OCI-LY7 (cell line): ENCODE results near the gene MEGF6. TPM values are rescaled to one million over a fixed set of nuclear protein-coding genes. Genes with fewer than 3 reads are reported as not detected.

Experiments
- BruUV-seq: library from RNA; stranded (reverse); fragments of 400-500 nt; replicated peaks from 2 replicates; lab custom pipeline; 2021; lab: Mats Ljungman, UMichigan
- CTCF ChIA-PET: fragments of 300-600 bp; sonication (Branson Sonifier 250); formaldehyde crosslinking; loops from one replicate; lab custom pipeline; 2022; ENCODE audit warnings: antibody characterized with exemption; ENCODE audit not compliant: unreplicated experiment; lab: Charles Lee
- POLR2A ChIA-PET: fragments of 300-600 bp; sonication (Branson Sonifier 250); formaldehyde crosslinking; loops from one replicate; lab custom pipeline; 2022; ENCODE audit warnings: antibody characterized with exemption; lab: Charles Lee
- DNase-seq: peaks from one replicate; pipeline ENCODE4 v3.0.0-alpha.2; 2015; ENCODE audit warnings: low spot score
- H2AFZ ChIP-seq: fragments of 200-600 bp; sonication (generic), shearing (Covaris generic); 2 replicates; pipeline ENCODE4 v1.6.1; 2014; ENCODE audit warnings: mild to moderate bottlenecking, antibody characterized with exemption, low read length, moderate library complexity
- H3K27ac ChIP-seq: fragments of 200-600 bp; sonication (generic); 2 replicates; pipeline ENCODE4 v1.5.1; 2014; ENCODE audit warnings: mixed run types, low read depth, mild to moderate bottlenecking, moderate library complexity, low read length, inconsistent platforms; ENCODE audit not compliant: poor library complexity, severe bottlenecking
- H3K36me3 ChIP-seq: fragments of 200-600 bp; sonication (generic); 2 replicates; pipeline ENCODE4 v1.6.1; 2014; ENCODE audit warnings: mild to moderate bottlenecking, antibody characterized with exemption, low read length, moderate library complexity, mixed read lengths; ENCODE audit not compliant: insufficient read depth
- H3K4me1 ChIP-seq: fragments of 200-600 bp; sonication (generic); 2 replicates; pipeline ENCODE4 v1.5.1; 2014; ENCODE audit warnings: mild to moderate bottlenecking, low read length; ENCODE audit not compliant: insufficient read depth, poor library complexity, severe bottlenecking
- H3K4me2 ChIP-seq: fragments of 200-600 bp; sonication (generic); 2 replicates; pipeline ENCODE4 v1.6.1; 2014; ENCODE audit warnings: mild to moderate bottlenecking, low read length
- H3K4me3 ChIP-seq: fragments of 200-600 bp; sonication (generic); 2 replicates; pipeline ENCODE4 v1.5.1; 2014; ENCODE audit warnings: mild to moderate bottlenecking, low read depth, low read length; ENCODE audit not compliant: poor library complexity, severe bottlenecking
- H3K79me2 ChIP-seq: fragments of 200-600 bp; sonication (generic); 2 replicates; pipeline ENCODE4 v1.6.1; 2016; ENCODE audit warnings: low read depth, mild to moderate bottlenecking, low read length, moderate library complexity, mixed read lengths; ENCODE audit not compliant: insufficient read depth
- H3K9me2 ChIP-seq: fragments of 200-600 bp; sonication (generic); 2 replicates; pipeline ENCODE4 v1.6.1; 2016; ENCODE audit warnings: mild to moderate bottlenecking, low read length, mixed read lengths; ENCODE audit not compliant: insufficient read depth
- H3K9me3 ChIP-seq: fragments of 200-600 bp; sonication (generic); 2 replicates; pipeline ENCODE4 v1.6.1; 2014; ENCODE audit warnings: mild to moderate bottlenecking, mixed run types, low read length, mixed read lengths
- H4K20me1 ChIP-seq: fragments of 200-600 bp; sonication (generic); 2 replicates; pipeline ENCODE4 v1.6.1; 2014; ENCODE audit warnings: mild to moderate bottlenecking, antibody characterized with exemption, low read length, moderate library complexity, mixed read lengths; ENCODE audit not compliant: insufficient read depth
- CTCF ChIP-seq: fragments of 200-600 bp; sonication (generic); conservative IDR thresholded peaks from 2 replicates; pipeline ENCODE4 v1.5.1; 2014; ENCODE audit warnings: mild to moderate bottlenecking, antibody characterized with exemption, low read length, moderate library complexity, mixed read lengths
- EZH2phosphoT487 ChIP-seq: fragments of 200-600 bp; sonication (generic); IDR thresholded peaks from 2 replicates; pipeline ENCODE4 v1.6.1; 2018; ENCODE audit warnings: low read depth, borderline replicate concordance, mild to moderate bottlenecking, mixed run types, antibody characterized with exemption, low read length, moderate library complexity, mixed read lengths
- intact Hi-C: fragments of 100-400 bp; cut with micrococcal nuclease; formaldehyde crosslinking; loops from one replicate; pipeline ENCODE4 v1.10.0; 2022; ENCODE audit not compliant: unreplicated experiment
- total RNA-seq, 2 experiments: library from RNA; depleted of rRNA in 1 of 2; stranded (reverse); fragments of >200 nt in 1 of 2; shearing (Covaris generic) in 1 of 2; gene quantifications; 2 replicates each; pipeline ENCODE4 v1.2.3, GENCODE V29; 2014 to 2022

Gene MEGF6
- total RNA-seq, 2 experiments from 2014 or later: 0.15 to 0.32 TPM

GRCh38 chr1:3472088-3472850 is 139.0 kb downstream of the MEGF6 start:
- Histone ChIP-seq H3K9me2 (no peaks in the 10 kb centered on the region), H3K36me3 (no peaks in the 10 kb centered on the region), H3K79me2 (no peaks in the 10 kb centered on the region), H3K4me3 (no peak overlapping the region), H4K20me1 (no peaks in the 10 kb centered on the region), H3K27ac (no peak overlapping the region), H3K4me2 (no peak overlapping the region), H3K9me3 (no peaks in the 10 kb centered on the region), H2AFZ (no peak overlapping the region), H3K4me1 (no peaks in the 10 kb centered on the region)
- BruUV-seq: no TSS peak
- ChIA-PET CTCF (no interaction called here), POLR2A (no interaction called here)
- no peak for TF ChIP-seq EZH2phosphoT487
- no peak for TF ChIP-seq CTCF
- DNase-seq: no peak
- intact Hi-C loops: no loop called here

GRCh38 chr1:3471356-3472087 is 139.8 kb downstream of the MEGF6 start:
- no peaks in the 10 kb centered on the region for H3K4me1 ChIP-seq
- H3K4me3 ChIP-seq: no peak overlapping the region
- no TSS peak for BruUV-seq
- no peak overlapping the region for H2AFZ ChIP-seq
- H3K9me3 ChIP-seq: no peaks in the 10 kb centered on the region
- CTCF ChIA-PET: interaction anchor here (0.7 kb wide), 1 partner anchor 16 kb away, joined by 6 read pairs; no protein-coding TSS in a partner anchor
- TF ChIP-seq CTCF: no peak
- TF ChIP-seq EZH2phosphoT487: no peak
- H4K20me1 ChIP-seq: no peaks in the 10 kb centered on the region
- H3K36me3 ChIP-seq: no peaks in the 10 kb centered on the region
- POLR2A ChIA-PET: no interaction called here
- H3K79me2 ChIP-seq: no peaks in the 10 kb centered on the region
- no peaks in the 10 kb centered on the region for H3K9me2 ChIP-seq
- DNase-seq: no peak
- H3K4me2 ChIP-seq: no peak overlapping the region
- H3K27ac ChIP-seq: no peak overlapping the region
- intact Hi-C loops: no loop called here
